HEK293 (cell line): ENCODE measurements around the gene CLVS2.
A peak's percentile ranks its signal among the peaks of the same experiment; 100 is the strongest.

Experiments
- CTCF ChIA-PET: fragments of 350-600 bp; formaldehyde crosslinking; extraction: SDS; loops from one replicate; lab custom pipeline; 2021; ENCODE audit warnings: antibody characterized with exemption; lab: Yijun Ruan, JAX
- POLR2A ChIA-PET: fragments of 300-600 bp; formaldehyde crosslinking; extraction: SDS; loops from one replicate; lab custom pipeline; 2020; ENCODE audit warnings: antibody characterized with exemption, inconsistent platforms; lab: Yijun Ruan, JAX
- H3K27ac ChIP-seq: fragments of 200-500 bp; sonication (Bioruptor generic); 2 replicates; pipeline ENCODE4 v1.5.1; 2014; ENCODE audit warnings: low read depth, low read length, control low read depth, inconsistent platforms; ENCODE audit errors: extremely low read depth
- H3K36me3 ChIP-seq, 2 experiments: fragments of 200-500 bp in 1 of 2; sonication (Bioruptor generic) in 1 of 2; 1 replicate in 1 of 2; 2 replicates in 1 of 2; pipeline ENCODE4 v1.5.1; 2014 to 2017; ENCODE audit warnings: inconsistent platforms in 2 of 2, low read length in 2 of 2; ENCODE audit not compliant: control insufficient read depth in 2 of 2, insufficient read depth in 1 of 2
- H3K4me1 ChIP-seq: fragments of 200-500 bp; sonication (Bioruptor generic); 2 replicates; pipeline ENCODE4 v1.5.1; 2014; ENCODE audit warnings: mild to moderate bottlenecking, low read length, inconsistent platforms; ENCODE audit not compliant: control insufficient read depth, insufficient read depth
- H3K4me3 ChIP-seq: 2 replicates; pipeline ENCODE4 v1.5.1; 2011; ENCODE audit warnings: low read depth, mild to moderate bottlenecking, control low read depth, low read length, moderate library complexity
- H3K9me3 ChIP-seq: fragments of 200-500 bp; sonication (Bioruptor generic); 2 replicates; pipeline ENCODE4 v1.5.1; 2014; ENCODE audit warnings: low read depth, low read length, inconsistent platforms; ENCODE audit not compliant: control insufficient read depth, insufficient read depth
- FEZF1 ChIP-seq: fragments of 450-650 bp; formaldehyde crosslinking; IDR thresholded peaks from 2 replicates; pipeline ENCODE4 v1.5.1; 2016; ENCODE audit warnings: missing biosample characterization, missing genetic modification characterization
- GLI2 ChIP-seq: fragments of 450-650 bp; formaldehyde crosslinking; IDR thresholded peaks from 2 replicates; pipeline ENCODE4; 2017; ENCODE audit warnings: missing biosample characterization, missing genetic modification characterization, low read depth, borderline replicate concordance
- RBAK ChIP-seq: fragments of 450-650 bp; formaldehyde crosslinking; IDR thresholded peaks from 2 replicates; pipeline ENCODE4 v1.5.1; 2016; ENCODE audit warnings: missing biosample characterization, missing genetic modification characterization
- SETDB1 ChIP-seq: IDR thresholded peaks from one replicate; pipeline ENCODE4 v1.6.1; 2017; ENCODE audit warnings: mild to moderate bottlenecking, low read length, moderate library complexity, mixed read lengths; ENCODE audit not compliant: insufficient read length
- SP3 ChIP-seq: fragments of 450-650 bp; formaldehyde crosslinking; IDR thresholded peaks from 2 replicates; pipeline ENCODE4 v1.5.1; 2016; ENCODE audit warnings: missing biosample characterization, missing genetic modification characterization
- ZBTB17 ChIP-seq: fragments of 450-650 bp; formaldehyde crosslinking; IDR thresholded peaks from 2 replicates; pipeline ENCODE4 v1.5.1; 2016; ENCODE audit warnings: missing biosample characterization, missing genetic modification characterization
- ZNF146 ChIP-seq: fragments of 450-650 bp; formaldehyde crosslinking; IDR thresholded peaks from 2 replicates; pipeline ENCODE4 v1.5.1; 2016; ENCODE audit warnings: missing biosample characterization, missing genetic modification characterization
- ZNF155 ChIP-seq: fragments of 450-650 bp; formaldehyde crosslinking; IDR thresholded peaks from 2 replicates; pipeline ENCODE4 v1.5.1; 2016; ENCODE audit warnings: missing biosample characterization, missing genetic modification characterization
- ZNF169 ChIP-seq: fragments of 450-650 bp; formaldehyde crosslinking; IDR thresholded peaks from 2 replicates; pipeline ENCODE4 v1.5.1; 2016; ENCODE audit warnings: missing biosample characterization, missing genetic modification characterization
- ZNF2 ChIP-seq: fragments of 450-650 bp; formaldehyde crosslinking; IDR thresholded peaks from 2 replicates; pipeline ENCODE4 v1.5.1; 2016; ENCODE audit warnings: missing biosample characterization, missing genetic modification characterization
- ZNF202 ChIP-seq: fragments of 450-650 bp; formaldehyde crosslinking; IDR thresholded peaks from 2 replicates; pipeline ENCODE4 v1.5.1; 2016; ENCODE audit warnings: missing biosample characterization, missing genetic modification characterization, borderline replicate concordance
- ZNF24 ChIP-seq: fragments of 450-650 bp; formaldehyde crosslinking; IDR thresholded peaks from 2 replicates; pipeline ENCODE4 v1.5.1; 2016; ENCODE audit warnings: missing biosample characterization, missing genetic modification characterization
- ZNF416 ChIP-seq: fragments of 450-650 bp; formaldehyde crosslinking; IDR thresholded peaks from 2 replicates; pipeline ENCODE4 v1.5.1; 2016; ENCODE audit warnings: missing biosample characterization, missing genetic modification characterization
- ZNF423 ChIP-seq: fragments of 450-650 bp; formaldehyde crosslinking; IDR thresholded peaks from 2 replicates; pipeline ENCODE4 v1.5.1; 2016; ENCODE audit warnings: missing biosample characterization, missing genetic modification characterization
- ZNF555 ChIP-seq: fragments of 450-650 bp; formaldehyde crosslinking; conservative IDR thresholded peaks from 2 replicates; pipeline ENCODE4 v1.5.1; 2017; ENCODE audit warnings: missing biosample characterization, mild to moderate bottlenecking, missing genetic modification characterization, inconsistent platforms
- ZNF610 ChIP-seq: fragments of 450-650 bp; formaldehyde crosslinking; IDR thresholded peaks from 2 replicates; pipeline ENCODE4 v1.5.1; 2016; ENCODE audit warnings: missing biosample characterization, missing genetic modification characterization, borderline replicate concordance
- ZNF664 ChIP-seq: fragments of 450-650 bp; formaldehyde crosslinking; IDR thresholded peaks from 2 replicates; pipeline ENCODE4 v1.5.1; 2016; ENCODE audit warnings: missing biosample characterization, missing genetic modification characterization
- ZNF768 ChIP-seq: fragments of 450-650 bp; formaldehyde crosslinking; IDR thresholded peaks from 2 replicates; pipeline ENCODE4 v1.5.1; 2018; ENCODE audit warnings: missing biosample characterization, mild to moderate bottlenecking, missing genetic modification characterization
- ZNF837 ChIP-seq: fragments of 450-650 bp; formaldehyde crosslinking; IDR thresholded peaks from 2 replicates; pipeline ENCODE4 v1.5.1; 2016; ENCODE audit warnings: missing biosample characterization, missing genetic modification characterization
- ZXDB ChIP-seq: fragments of 450-650 bp; formaldehyde crosslinking; IDR thresholded peaks from 2 replicates; pipeline ENCODE4 v1.5.1; 2016; ENCODE audit warnings: missing biosample characterization, missing genetic modification characterization
- TF ChIP-seq, protein P1 (sequence below): fragments of 450-650 bp; formaldehyde crosslinking; IDR thresholded peaks from 2 replicates; pipeline ENCODE4 v1.5.1; 2016; ENCODE audit warnings: missing biosample characterization, missing genetic modification characterization
- TF ChIP-seq, protein P2 (sequence below): fragments of 450-650 bp; formaldehyde crosslinking; optimal IDR thresholded peaks from 2 replicates; pipeline ENCODE3; 2016; ENCODE audit warnings: missing biosample characterization, mild to moderate bottlenecking, missing genetic modification characterization
- TF ChIP-seq, protein P3 (sequence below): fragments of 450-650 bp; formaldehyde crosslinking; IDR thresholded peaks from 2 replicates; pipeline ENCODE4 v1.5.1; 2016; ENCODE audit warnings: missing biosample characterization, missing genetic modification characterization

Gene CLVS2

DNA sequence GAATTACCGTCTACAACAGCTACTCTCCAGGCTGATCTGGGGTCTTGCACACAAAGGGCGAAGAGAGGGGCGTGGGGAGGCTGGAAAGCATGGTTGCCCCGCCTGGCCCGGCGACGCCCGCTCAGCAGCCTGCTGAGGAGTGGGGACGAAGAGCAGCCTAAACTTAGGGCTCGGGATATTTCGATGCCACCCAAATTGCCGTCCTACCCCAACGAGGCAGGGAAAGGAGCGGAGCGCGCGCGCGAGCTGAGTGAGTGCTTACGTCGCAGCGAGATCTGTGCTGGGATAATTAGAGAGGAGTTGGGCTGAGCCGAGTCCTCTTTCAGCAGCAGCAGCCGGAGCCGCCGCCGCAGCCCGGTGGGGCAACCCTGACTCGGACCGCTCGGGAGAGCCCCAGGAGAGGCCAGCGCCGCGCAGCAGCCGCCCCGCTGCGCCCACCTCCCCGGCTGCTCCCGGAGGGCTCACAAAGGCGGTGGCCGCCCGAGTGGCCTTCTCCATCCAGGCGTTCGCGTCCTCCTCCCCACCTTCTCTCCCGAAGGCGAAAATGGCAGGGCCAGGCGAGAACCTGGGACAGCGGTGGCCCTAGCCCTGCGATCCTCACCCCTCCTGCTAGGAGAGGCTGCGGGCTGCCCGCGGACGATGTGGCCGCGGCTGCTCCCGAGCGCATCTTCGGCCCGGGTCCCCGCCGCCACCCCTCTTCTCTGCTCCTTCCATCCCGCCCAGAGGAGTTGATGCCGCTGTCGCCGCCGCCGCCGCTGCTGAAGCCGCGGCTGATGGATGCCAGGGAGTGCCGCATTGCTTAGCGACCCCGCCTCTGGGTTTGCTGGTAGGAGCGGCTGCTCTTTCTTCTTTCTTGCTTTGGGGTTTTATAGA, at the start of gene CLVS2 (continued):
- TF ChIP-seq ZNF2: 0 out of 2 replicates have a peak, but pooled peaks have one; percentile 40
- no peak for TF ChIP-seq ZNF169 (tag by site-specific recombination)
- peak; percentile 81 for TF ChIP-seq ZBTB17 (tag by site-specific recombination)
- no peak for TF ChIP-seq ZXDB (tag by site-specific recombination)

DNA sequence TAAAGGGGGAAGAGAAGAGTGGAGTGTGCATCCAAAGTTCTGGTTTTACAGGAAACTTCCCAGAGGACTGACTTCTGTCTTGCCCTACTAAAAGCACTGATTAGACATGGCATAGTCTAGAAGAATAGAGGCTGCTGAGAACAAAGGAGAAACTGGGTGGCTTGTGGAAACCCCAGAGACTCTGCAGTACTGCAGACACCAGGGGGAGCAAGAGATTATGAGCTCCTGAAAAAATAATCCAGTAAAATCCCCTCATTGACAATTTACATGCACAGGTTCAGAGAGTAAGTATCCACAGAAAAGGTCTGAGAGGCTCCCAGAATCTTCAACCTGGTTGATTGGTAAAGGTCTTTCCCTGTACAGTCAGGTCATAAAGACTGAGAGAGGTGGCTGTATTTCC, 48.7 kb upstream of the CLVS2 start:
- POLR2A ChIA-PET: no interaction called here
- TF ChIP-seq ZNF202: no peak
- TF ChIP-seq, protein P1, sequence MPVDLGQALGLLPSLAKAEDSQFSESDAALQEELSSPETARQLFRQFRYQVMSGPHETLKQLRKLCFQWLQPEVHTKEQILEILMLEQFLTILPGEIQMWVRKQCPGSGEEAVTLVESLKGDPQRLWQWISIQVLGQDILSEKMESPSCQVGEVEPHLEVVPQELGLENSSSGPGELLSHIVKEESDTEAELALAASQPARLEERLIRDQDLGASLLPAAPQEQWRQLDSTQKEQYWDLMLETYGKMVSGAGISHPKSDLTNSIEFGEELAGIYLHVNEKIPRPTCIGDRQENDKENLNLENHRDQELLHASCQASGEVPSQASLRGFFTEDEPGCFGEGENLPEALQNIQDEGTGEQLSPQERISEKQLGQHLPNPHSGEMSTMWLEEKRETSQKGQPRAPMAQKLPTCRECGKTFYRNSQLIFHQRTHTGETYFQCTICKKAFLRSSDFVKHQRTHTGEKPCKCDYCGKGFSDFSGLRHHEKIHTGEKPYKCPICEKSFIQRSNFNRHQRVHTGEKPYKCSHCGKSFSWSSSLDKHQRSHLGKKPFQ (tag by site-specific recombination): no peak
- no peak for TF ChIP-seq ZNF416 (tag by site-specific recombination)
- no peak for TF ChIP-seq SP3 (tag by site-specific recombination)
- TF ChIP-seq ZNF146 (tag by site-specific recombination): no peak
- no peak for TF ChIP-seq ZNF610 (tag by site-specific recombination)
- no peak for TF ChIP-seq ZNF24 (tag by site-specific recombination)
- TF ChIP-seq ZNF768: no peak
- H3K36me3 ChIP-seq: no peaks in the 10 kb centered on the region

DNA sequence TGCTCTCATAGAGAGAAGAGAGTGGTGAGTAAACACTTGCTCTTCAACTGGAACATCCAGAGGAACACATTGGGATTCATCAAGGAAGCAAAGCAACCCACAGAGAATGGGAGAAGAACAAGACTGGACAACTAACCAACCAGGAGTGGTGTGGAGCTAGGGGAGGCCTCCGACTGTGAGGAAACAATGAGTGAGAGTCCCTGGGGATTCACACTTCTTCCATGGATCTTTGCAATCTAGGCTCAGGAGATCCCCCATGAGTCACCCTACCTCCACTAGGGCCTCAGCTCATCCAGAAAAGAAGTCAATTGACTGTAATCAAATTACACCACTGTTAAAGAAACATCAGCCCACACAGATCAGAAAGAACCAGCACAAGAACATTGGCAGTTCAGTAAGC, 42.3 kb upstream of the CLVS2 start:
- Histone ChIP-seq H3K9me3 (no peaks in the 10 kb centered on the region), H3K4me3 (no peak overlapping the region), H3K4me1 (no peaks in the 10 kb centered on the region), H3K27ac (no peak overlapping the region), H3K36me3 (no peaks in the 10 kb centered on the region)
- ChIA-PET CTCF (interaction anchor here (0.6 kb wide), 1 partner anchor 323 kb away, joined by 3 read pairs; no protein-coding TSS in a partner anchor), POLR2A (no interaction called here)
- TF ChIP-seq, protein P2, sequence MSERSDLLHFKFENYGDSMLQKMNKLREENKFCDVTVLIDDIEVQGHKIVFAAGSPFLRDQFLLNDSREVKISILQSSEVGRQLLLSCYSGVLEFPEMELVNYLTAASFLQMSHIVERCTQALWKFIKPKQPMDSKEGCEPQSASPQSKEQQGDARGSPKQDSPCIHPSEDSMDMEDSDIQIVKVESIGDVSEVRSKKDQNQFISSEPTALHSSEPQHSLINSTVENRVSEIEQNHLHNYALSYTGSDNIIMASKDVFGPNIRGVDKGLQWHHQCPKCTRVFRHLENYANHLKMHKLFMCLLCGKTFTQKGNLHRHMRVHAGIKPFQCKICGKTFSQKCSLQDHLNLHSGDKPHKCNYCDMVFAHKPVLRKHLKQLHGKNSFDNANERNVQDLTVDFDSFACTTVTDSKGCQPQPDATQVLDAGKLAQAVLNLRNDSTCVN (tag by site-specific recombination): no peak
- no peak for TF ChIP-seq FEZF1
- TF ChIP-seq SETDB1: no peak
- TF ChIP-seq GLI2 (tag by site-specific recombination): no peak
- TF ChIP-seq ZNF423 (tag by site-specific recombination): no peak
- no peak for TF ChIP-seq ZNF155 (tag by site-specific recombination)
- TF ChIP-seq RBAK (tag by site-specific recombination): no peak
- no peak for TF ChIP-seq ZNF555
- no peak for TF ChIP-seq ZNF664 (tag by site-specific recombination)
- TF ChIP-seq, protein P3, sequence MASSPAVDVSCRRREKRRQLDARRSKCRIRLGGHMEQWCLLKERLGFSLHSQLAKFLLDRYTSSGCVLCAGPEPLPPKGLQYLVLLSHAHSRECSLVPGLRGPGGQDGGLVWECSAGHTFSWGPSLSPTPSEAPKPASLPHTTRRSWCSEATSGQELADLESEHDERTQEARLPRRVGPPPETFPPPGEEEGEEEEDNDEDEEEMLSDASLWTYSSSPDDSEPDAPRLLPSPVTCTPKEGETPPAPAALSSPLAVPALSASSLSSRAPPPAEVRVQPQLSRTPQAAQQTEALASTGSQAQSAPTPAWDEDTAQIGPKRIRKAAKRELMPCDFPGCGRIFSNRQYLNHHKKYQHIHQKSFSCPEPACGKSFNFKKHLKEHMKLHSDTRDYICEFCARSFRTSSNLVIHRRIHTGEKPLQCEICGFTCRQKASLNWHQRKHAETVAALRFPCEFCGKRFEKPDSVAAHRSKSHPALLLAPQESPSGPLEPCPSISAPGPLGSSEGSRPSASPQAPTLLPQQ: no peak
- TF ChIP-seq ZNF837 (tag by site-specific recombination): no peak

More for the DNA sequence above, 48.7 kb upstream of the CLVS2 start:
- CTCF ChIA-PET: interaction anchor here (0.5 to 3.6 kb wide), 12 partner anchors 9 to 1539 kb away, joined by 3 to 15 read pairs (median 3); no protein-coding TSS in a partner anchor
- Histone ChIP-seq H3K27ac (no peak overlapping the region), H3K4me3 (no peak overlapping the region), H3K9me3 (no peaks in the 10 kb centered on the region), H3K4me1 (no peaks in the 10 kb centered on the region)
